GM21423 (cell line): Measurements from ENCODE around the gene EEF2.
"Not testable (repeated sequence)": the region's sequence is repeated elsewhere in the genome, so short reads cannot be mapped to it uniquely, and the experiment has no call there.

ENCODE experiments used
- ATAC-seq: cut with Tn5 transposase; IDR thresholded peaks from one replicate; pipeline ENCODE4 v1.9.1; 2021; ENCODE audit warnings: mild to moderate bottlenecking, moderate library complexity; ENCODE audit not compliant: unreplicated experiment

The EEF2 gene

DNA sequence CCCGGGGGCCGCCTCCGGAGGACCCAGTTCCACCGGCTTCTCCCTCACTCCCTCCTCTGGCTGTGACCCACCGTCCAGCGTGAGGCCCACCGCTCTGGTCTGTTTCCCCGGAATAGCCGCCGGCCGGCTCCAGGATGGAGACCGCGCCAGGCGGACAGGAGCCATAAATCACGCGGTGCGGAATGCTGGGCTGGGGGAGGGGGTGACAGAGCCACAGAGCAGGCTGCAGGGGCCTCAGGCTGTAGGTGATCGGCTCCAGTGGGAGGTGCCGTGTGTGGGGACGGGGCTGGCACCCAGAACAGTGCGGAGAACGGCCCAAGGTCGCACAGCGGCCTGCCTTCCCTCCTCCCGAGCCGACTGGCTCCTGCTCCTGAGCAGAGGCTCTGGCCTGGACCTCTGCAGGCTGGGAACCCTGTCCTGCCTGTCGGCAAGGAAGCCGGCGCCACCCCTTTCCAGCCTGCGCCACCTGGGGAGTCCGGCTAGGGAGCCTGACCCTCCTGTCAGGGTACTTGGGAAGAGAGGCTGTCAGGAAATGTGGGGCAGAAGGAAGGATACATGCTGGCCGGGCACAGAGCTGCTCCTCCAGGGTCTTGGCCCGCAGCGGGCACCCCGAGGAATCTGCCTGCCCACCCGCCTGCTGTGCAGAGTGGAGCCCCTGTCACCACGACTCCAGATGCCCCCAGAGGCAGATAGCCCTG lies 30.6 kb upstream of the EEF2 start:
- no peak for ATAC-seq

DNA sequence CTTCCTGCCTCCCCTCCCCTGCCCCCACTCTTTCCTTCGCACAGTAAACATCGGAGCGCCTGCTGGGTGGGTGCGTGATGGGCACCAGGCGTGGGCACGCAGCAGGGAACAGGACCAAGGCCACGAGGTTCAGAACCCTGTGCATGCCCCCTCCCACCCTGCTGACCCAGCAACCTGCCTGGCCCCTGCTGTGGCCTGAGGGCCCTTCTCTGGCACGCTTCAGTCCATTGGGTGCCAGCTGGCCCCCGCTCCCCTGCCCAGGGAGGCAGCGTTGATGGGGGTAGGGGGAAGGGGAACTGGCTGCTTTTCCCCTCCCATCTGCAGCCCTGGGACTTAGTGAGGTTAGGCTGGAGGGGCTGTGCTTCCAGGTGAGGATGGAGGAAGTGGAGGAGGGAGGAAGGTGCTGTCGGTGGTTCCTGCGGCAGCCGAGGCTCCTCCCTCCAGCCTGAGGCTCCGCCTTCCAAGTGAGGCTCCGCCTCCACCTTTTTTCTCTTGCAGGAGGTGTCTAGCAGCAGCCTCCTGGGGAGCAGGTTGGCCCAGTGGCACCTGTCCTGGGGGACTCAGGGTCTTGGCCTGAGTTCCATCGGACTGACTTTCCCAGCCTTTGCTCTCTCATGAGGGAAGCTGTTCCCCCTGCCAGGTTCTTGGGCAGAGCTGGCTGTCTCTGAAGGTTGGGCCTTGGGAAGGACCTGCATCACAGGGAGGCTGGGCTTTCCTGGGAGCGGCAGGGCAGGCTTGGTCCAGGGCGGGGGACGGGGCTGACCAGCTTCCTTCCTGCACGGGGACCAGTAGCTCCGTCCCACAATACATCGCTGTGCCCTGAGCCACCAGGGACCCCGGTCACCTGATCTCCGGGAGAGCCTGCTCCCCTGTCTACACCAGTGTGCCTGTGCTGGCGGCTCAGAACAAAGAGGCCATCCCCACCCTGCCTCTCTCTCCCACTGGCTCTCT lies 29.6 kb upstream of the EEF2 start:
- no peak for ATAC-seq

DNA sequence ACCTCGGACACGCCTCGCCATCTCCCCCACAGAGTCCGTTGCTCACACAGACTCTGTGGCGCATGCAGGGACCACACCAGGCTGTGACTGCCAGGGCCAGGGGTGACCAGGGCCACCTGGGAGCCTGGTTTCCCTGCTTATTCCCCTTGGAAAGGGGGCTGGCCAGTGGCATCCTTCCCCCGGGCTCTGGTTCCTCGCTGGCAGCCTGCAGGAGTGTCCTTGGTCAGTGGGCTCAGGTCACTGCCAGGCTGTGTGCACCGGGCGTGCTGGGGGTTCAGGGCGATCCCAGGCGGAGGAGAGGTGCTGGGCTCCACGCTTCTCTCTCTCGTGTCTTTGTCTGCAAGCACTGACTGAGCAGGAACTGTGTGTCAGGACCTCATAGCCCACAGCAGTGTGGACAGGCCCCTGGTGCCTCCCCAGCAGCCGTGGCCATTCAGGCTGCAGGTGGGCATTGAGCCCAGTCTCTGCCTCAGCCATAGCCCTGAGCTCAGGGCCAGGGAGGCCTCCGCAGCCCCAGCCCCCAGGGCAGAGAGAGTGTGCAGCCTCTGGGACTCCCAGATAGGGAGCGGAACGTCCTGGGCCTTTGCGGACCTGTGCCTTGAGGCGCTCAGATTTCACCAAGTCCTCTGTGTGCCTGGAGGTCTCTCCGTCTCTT lies 28.8 kb upstream of the EEF2 start:
- ATAC-seq: no peak

DNA sequence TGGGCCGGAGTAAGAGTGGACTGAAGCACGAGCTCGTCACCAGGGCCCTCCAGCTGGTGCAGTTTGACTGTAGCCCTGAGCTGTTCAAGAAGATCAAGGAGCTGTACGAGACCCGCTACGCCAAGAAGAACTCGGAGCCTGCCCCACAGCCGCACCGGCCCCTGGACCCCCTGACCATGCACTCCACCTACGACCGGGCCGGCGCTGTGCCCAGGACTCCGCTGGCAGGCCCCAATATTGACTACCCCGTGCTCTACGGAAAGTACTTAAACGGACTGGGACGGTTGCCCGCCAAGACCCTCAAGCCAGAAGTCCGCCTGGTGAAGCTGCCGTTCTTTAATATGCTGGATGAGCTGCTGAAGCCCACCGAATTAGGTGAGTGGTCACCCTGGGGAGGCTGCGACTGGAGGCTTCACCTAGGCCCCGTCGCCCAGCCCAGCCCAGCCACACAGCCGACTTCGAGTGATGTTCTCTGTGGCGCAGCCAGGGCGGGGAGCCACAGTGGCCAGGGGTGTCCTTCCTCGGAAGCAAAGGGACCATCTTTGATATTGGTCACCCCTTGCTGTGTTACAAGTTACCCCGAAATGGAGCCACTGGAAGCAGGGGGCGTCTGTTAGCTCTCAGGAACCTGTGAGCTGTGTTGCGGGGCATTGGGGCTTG lies 27.8 kb upstream of the EEF2 start:
- no peak for ATAC-seq

DNA sequence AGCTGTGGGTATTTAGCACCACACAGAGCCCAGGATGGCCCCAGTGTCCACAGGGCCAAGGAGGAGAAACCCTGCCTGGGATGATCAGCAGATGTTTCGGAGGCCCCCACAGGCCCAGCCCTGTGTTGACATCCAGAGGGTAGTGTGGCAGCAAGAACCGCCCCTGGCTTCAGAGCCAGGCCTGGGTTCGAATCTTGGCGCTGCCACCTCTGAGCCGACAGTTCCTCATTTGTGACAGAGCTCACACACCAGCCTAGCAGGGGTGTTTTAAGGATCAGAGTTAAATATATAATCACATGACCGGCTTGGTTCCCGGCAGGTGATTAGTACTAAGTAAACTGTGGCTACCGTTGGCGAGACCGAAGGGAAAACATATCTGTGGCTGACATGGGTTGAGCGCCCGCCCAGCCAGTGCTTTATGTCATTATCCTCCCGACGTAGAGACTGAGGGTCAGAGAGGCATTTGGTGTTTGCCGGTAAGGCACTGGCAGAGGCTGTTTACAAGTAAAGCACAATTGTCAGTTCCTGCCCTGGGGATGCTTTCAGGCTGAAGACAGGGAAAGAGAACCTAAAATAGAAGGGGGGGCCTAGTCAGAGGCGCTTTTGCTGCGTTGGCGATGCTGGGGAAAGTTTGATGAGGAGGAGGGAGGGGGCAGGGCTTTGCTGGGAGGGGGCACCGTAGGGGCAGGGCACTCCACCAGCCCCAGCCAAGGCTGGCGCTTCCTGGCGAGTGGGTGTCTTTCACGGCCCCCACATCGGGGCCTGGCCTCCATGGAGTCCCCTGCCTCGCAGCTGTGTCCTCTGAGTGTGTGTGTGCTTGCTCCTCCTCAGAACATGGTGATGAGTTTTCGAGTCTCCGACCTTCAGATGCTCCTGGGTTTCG lies 27.1 kb upstream of the EEF2 start:
- no peak for ATAC-seq

DNA sequence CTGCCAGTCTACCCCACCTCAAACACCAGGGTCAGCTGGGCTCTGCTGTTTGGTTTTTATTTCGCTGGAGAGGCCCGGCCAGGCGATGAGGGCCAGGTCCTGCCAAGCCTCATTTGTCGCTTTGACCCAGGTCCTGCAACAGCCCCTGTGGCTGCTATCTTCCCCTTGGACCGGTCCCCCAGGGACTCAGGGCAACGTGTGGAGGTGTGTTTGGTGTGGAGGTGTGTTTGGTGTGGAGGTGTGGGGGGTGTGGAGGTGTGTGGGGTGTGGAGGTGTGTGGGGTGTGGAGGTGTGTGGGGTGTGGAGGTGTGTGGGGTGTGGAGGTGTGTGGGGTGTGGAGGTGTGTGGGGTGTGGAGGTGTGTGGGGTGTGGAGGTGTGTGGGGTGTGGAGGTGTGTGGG lies 26.2 kb upstream of the EEF2 start:
- ATAC-seq: not testable (repeated sequence)

DNA sequence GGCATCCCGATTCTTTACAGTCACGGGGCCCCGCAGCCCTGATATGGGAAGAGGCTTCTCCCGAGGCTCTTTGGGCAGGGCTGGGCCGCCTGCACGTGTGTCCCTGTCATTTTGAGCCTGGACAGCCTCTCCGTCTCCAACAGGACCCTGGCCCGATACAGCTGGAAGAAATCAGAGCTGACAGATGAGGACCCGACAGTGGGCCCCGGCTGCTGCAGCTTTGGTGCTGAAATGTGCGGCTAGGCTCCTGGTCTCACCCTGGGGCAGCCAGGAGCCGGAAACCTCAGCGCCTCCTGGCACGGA lies 25.5 kb upstream of the EEF2 start:
- ATAC-seq: no peak

DNA sequence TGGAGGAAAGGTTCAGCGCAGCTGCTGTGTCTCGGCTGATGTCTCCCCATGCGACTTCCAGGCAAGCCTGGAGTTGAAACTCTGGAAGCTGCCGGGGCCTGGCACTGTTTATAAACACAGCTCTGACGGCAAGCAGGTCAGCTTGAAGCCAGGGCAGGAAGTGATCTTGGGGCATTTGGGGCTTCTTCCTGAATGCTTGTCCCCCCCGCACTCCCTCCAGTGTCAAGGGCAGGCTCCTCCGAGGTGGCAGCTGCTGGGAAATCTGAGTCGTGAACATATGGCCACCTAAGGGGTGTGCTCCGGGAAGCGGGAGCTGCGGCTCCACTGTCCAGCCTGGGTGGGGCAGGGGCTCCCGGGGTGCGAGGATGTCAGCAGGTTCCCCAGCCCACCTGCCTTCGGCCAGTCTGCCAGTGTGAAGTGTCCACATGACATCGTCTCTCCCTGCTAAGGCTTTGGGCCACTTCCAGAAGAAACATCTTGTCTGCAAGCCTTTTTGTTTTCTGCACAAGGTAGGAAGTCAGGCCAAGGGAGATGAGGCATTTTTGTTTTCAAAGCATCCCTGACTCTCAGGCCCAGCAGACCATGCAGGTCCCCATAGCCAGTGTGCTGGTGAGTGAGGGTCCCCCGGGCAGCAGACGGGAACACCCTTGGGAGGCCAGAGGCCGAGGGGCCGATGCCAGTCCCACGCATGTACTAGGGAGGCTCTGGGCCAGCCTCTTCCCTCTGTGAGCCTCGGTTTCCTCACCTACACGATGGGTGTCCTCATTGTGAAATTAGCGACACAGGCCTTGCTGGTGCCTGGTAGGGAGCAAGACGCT lies 24.9 kb upstream of the EEF2 start:
- no peak for ATAC-seq

DNA sequence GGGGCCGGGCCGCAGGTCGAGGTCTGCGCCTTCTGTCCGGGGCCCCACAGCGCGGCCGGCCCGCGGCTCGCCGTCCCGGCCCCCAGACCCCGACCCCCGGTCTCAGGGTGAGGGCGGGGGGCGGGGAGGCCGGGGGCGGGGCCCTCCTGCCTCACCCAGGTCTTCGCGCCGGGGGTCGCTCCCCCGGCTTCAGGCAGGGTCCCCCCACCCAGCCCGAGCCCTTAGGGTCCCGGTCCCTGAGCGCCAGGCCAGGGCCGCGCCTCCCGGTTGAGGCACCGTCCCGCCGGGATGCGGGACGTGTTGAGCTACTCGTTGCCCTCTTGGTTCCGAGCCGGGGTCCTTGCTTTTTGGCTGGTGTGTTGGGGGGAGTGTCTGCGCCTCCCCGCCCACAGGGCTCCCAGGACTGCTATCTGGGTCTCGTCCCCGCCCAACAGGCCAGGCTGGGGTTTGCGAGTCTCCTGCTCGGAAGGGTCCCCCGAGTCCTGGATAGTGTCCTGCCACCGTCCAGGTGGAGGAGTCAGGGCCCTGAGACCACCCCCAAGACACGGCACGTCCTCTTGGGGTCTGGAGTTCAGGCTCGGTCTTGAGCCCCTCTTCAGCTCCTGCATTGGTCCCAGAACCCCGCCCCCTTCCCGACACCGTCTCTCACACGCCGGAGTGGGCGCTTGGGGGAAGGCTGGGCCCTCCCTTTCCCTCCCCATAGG lies 22.7 kb upstream of the EEF2 start:
- peak; percentile 8 for ATAC-seq

DNA sequence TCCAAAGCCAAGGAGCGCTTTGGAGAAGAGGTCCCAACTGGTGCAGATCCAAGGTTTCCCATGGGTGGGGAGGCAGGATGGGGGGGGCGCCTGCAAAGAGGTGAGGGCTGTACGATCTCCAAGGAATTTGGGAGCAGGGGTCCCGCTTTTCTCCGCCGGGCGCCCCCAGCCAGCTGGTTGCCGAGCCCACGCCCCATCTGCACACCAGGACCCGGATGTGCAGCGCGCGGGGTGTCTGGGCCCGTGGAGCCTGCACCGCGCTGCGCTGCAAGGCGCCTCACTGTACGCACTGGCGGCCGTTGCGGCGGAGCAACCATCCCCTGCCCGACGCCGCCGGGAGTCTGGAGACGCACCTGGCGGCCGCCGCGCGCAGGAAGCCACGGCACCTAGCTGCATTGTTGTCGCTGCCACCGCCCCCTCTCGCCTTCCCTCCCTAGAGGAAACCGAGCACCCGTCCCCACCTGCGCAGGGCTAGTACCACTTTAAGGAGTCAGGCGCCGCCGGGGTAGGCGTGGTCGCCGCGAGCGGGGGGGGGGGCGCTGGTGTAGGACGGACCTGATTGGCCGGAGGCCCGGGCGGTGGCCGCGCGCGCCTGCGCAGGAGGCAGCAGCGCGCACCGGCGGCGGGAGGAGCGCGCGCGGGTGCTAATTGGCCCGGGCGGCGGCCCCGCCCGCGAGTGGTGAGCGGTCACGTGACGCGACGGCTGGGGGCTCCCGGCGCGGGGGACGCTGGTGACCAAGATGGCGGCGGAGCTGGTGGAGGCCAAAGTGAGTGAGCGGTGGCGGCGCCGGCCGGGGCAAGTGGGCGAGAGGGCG lies 22.0 kb upstream of the EEF2 start, which contains the start of gene PIAS4:
Gene PIAS4, plus strand, starts transcription at position 716 of the 815 bp plus-strand sequence. Its CDS starts 25 bp downstream, at position 741.
- peak; percentile 83 for ATAC-seq

DNA sequence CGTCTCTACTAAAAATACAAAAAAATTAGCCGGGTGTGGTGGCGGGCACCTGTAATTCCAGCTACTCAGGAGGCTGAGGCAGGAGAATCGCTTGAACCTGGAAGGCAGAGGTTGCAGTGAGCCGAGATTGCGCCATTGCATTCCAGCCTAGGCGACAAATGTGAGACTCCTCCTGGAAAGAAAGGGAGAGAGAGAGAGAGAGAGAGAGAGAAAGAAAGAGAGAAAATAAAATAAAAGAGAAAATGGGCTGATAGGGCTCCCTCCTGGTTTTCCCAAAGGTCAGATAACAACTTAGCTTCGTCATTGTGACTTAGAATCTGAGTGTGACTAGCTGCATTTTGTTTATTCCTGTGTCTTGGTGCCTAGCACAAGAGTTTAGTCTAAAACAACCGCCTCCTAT lies 20.2 kb upstream of the EEF2 start:
- not testable (repeated sequence) for ATAC-seq

DNA sequence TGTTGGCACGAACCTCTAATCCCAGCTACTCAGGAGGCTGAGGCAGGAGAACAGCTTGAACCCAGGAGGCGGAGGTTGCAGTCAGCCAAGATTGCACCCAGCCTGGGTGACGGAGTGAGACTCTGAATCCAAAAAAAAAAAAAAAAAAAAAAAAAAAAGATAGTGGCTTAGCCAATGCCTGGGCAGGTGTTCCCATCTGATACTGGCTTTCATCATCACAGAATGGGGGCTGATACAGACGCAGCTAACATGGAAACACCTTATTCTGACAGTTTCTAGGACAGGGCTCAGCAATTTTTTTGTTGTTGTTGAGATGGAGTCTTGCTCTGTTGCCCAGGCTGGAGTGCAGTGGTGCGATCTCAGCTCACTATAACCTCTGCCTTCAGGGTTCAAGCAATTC lies 15.5 kb upstream of the EEF2 start:
- not testable (repeated sequence) for ATAC-seq

DNA sequence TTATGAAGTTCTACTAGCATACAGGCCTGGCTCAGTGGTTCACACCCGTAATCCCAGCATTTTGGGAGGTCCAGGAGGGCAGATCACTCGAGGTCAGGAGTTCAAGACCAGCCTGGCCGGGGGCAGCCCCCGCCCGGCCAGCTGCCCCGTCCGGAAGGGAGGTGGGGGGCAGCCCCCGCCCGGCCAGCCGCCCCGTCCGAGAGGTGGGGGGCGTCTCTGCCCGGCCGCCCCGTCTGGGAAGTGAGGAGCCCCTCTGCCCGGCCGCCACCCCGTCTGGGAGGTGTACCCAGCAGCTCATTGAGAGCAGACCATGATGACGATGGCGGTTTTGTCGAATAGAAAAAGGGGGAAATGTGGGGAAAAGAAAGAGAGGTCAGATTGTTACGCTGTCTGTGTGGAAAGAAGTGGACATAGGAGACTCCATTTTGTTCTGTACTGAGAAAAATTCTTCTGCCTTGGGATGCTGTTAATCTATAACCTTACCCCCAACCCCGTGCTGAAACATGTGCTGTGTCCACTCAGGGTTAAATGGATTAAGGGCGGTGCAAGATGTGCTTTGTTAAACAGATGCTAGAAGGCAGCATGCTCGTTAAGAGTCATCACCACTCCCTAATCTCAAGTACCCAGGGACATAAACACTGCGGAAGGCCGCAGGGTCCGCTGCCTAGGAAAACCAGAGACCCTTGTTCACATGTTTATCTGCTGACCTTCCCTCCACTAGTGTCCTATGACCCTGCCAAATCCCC lies 13.6 kb upstream of the EEF2 start:
- ATAC-seq: not testable (repeated sequence)

DNA sequence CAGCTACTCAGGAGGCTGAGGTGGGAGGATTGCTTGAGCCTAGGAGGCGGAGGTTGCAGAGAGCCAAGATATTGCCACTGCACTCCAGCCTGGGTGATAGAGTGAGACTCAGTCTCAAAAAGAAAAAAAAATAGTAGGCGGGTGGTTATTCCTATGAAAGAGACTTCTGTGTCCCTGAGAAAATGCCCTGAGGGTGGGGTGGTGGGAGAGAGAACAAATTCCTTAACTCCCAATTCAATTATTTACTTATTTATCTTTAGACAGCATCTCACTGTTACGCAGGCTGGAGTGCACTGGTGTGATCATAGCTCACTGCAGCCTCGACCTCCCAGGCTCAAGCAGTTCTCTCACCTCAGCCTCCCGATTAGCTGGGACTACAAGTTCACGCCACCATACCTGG lies 10.3 kb upstream of the EEF2 start:
- ATAC-seq: no peak

DNA sequence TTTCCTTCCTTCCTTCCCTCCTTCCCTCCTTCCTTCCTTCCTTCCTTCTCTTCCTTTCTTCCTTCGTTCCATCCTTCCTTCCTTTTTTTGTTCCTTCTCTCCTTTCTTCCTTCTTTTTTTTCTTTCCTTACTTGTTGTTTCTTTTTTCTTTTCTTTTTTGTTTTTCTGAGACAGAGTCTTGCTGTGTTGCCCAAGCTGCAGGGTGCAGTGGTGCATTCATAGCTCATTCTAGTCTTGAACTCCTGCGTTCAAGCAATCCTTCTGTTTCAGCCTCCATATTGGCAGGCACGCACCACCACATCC lies 5.5 kb upstream of the EEF2 start:
- no peak for ATAC-seq

DNA sequence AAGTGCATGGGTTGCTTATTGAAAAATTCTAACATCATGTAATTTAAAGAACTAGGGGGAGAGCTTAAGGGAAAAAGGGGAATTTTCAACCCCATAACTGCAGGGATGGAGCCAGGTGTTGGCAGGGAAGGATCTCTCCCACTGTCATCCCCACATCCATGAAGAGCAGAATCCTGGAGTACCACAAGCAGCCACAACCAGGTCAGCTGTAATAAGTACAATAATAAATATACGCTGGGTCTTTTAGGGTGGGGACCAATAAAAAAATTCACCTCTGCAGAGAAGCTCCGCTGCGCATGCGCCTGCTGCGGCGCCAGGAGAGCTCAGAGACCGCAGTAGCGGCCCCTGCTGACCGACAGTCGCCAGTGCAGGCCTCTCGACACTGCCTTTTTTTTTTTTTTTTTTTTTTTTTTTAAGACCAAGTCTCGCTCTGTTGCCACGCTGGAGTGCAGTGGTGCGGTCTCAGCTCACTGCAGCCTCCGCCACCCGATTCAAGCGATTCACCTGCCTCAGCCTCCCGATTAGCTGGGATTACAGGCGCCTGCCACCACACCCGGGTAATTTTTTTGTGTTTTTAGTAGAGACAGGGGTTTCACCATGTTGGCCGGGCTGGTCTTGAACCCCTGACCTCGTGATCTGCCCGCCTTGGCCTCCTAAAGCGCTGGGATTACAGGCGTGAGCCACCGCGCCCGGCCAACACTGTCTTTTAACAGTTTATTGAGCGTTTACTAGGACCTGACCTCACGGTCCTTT lies 2.5 kb upstream of the EEF2 start:
- no peak for ATAC-seq
